ENCODE data around the gene FSIP1. TPM values are rescaled to one million over a fixed set of nuclear protein-coding genes. Genes with fewer than 3 reads are reported as not detected.

The FSIP1 gene
- total and polyA plus RNA-seq, 12 donors, result 0.15 to 4.4 (median 0.89) TPM

- Histone ChIP-seq H3K4me1 (peaks cover 0 to 17% (median 0%) of the 10 kb centered on the region in 9 donors), H3K9me3 (peaks cover 0 to 2% (median 0%) of the 10 kb centered on the region in 11 donors), H3K4me3 (no peak overlapping the region), H3K27ac (no peak overlapping the region), H3K36me3 (no peaks in the 10 kb centered on the region), H3K27me3 (no peaks in the 10 kb centered on the region)
- WGBS, 2 donors, result 78 to 90% methylated on average over 2 of the region's 2 CpGs
- ATAC-seq (no peak), DNase-seq (no peak)
- intact Hi-C loops (cut with DNase I), result no loop called here
- no peak for TF ChIP-seq CTCF (IDR thresholded peaks at IDR 0.05)
Observed at GRCh38 chr15:39552556-39552955, 230.1 kb downstream of the FSIP1 start.

- 89 to 96% methylated on average over 2 of the region's 2 CpGs for WGBS, 2 donors
- intact Hi-C loops (cut with DNase I), result no loop called here
- peaks cover 0 to 2% (median 0%) of the 10 kb centered on the region in 11 donors for H3K9me3 ChIP-seq
- H3K36me3 ChIP-seq, result no peaks in the 10 kb centered on the region
- no peak overlapping the region for H3K27ac ChIP-seq
- no peak for TF ChIP-seq CTCF (IDR thresholded peaks at IDR 0.05)
- peaks cover 0 to 17% (median 0%) of the 10 kb centered on the region in 9 donors for H3K4me1 ChIP-seq
- H3K4me3 ChIP-seq, result no peak overlapping the region
- DNase-seq (no peak), ATAC-seq (no peak)
- H3K27me3 ChIP-seq, result no peaks in the 10 kb centered on the region
Observed at GRCh38 chr15:39551476-39551875, 231.2 kb downstream of the FSIP1 start.

Other genes starting within 250 kb of the FSIP1 start
- gene THBS1, start 201.8 kb downstream of the FSIP1 start, total RNA-seq, result 1,000 to 10,000 TPM in 1 of 10 donors, 100 to 1,000 TPM in 5, 10 to 100 TPM in 4; 46.8 to 1,109 (median 113) TPM
- 10 to 100 TPM; 12.9 to 93.2 TPM for gene THBS1, start 201.8 kb downstream of the FSIP1 start, polyA plus RNA-seq
- 1 to 10 TPM in 9 of 10 donors, under 1 TPM in 1; 0.87 to 3.1 (median 1.5) TPM for gene GPR176, start 137.4 kb upstream of the FSIP1 start, total RNA-seq
- 1 to 10 TPM; 1.7 to 3.0 TPM for gene GPR176, start 137.4 kb upstream of the FSIP1 start, polyA plus RNA-seq
- 10 to 100 TPM; 17.3 to 23.2 (median 20.2) TPM for gene EIF2AK4, start 151.3 kb upstream of the FSIP1 start, total RNA-seq
- 10 to 100 TPM; 16.5 to 68.9 TPM for gene EIF2AK4, start 151.3 kb upstream of the FSIP1 start, polyA plus RNA-seq

Measured in heart right ventricle (tissue), 16 donors.